Stimulated activated CD8-positive, alpha-beta memory T cell treated with anti-CD3 and anti-CD28 coated beads, Interleukin-12 subunit alpha, Interleukin-12 subunit beta, amount 100 ng/mL, for 24 hours (primary cell): ENCODE results near the gene RBM17.
"Not testable (repeated sequence)": the region's sequence is repeated elsewhere in the genome, so short reads cannot be mapped to it uniquely, and the experiment has no call there.

Experiments used
- DNase-seq: peaks from one replicate; pipeline ENCODE4 v3.0.0-alpha.2; 2020; ENCODE audit errors: extremely low read depth

The RBM17 gene

GRCh38 chr10:6154566-6154965, 65.7 kb downstream of the RBM17 start:
- DNase-seq, result no peak

- DNase-seq, result no peak
Observed at GRCh38 chr10:6158276-6158675, 69.4 kb downstream of the RBM17 start.

- no peak for DNase-seq
Observed at GRCh38 chr10:6161921-6162320, 73.1 kb downstream of the RBM17 start.

GRCh38 chr10:6162589-6163356, 73.9 kb downstream of the RBM17 start:
- no peak for DNase-seq

- peak; percentile 87 for DNase-seq
Observed at GRCh38 chr10:6163364-6164270, 74.8 kb downstream of the RBM17 start.

GRCh38 chr10:6164271-6165095, 75.6 kb downstream of the RBM17 start:
- no peak for DNase-seq

- no peak for DNase-seq
Observed at GRCh38 chr10:6165221-6165725, 76.4 kb downstream of the RBM17 start.

- DNase-seq, result not testable (repeated sequence)
Observed at GRCh38 chr10:6165933-6166332, 77.1 kb downstream of the RBM17 start.
